ENCODE data around the gene ACSF3. TPM values are rescaled to one million over a fixed set of nuclear protein-coding genes. Genes with fewer than 3 reads are reported as not detected.

Gene ACSF3
- total RNA-seq, 1 donor from 2014 or later, result 14.5 TPM

GRCh38 chr16:89048090-89048725 lies 45.4 kb upstream of the ACSF3 start:
- no peaks in the 10 kb centered on the region for H3F3A ChIP-seq (ENCODE audit: low read depth)
- TF ChIP-seq CTCF (IDR thresholded peaks at IDR 0.05) (no peak), EZH2 (IDR thresholded peaks at IDR 0.05) (no peak), EZH2phosphoT487 (IDR thresholded peaks at IDR 0.05) (no peak)
- peaks cover 6% of the 10 kb centered on the region for H3K4me1 ChIP-seq
- no peaks in the 10 kb centered on the region for H3K36me3 ChIP-seq
- Mint-ChIP-seq H3K27me3 (ENCODE audit: insufficient read depth, low read depth) (peaks cover 12% of the 10 kb centered on the region), H3K4me1 (peaks cover 11% of the 10 kb centered on the region), H3K36me3 (no peaks in the 10 kb centered on the region), H3K4me3 (no peak overlapping the region), H3K9me3 (peaks cover 3% of the 10 kb centered on the region), H3K27ac (no peak overlapping the region)
- H3K9ac ChIP-seq, result no peak overlapping the region
- no peaks in the 10 kb centered on the region for H4K20me1 ChIP-seq (ENCODE audit: low read depth)
- no peak overlapping the region for H3K4me3 ChIP-seq
- H3K27ac ChIP-seq, result no peak overlapping the region
- peak overlapping the region; percentile 31 for H3K4me2 ChIP-seq
- H3K9me3 ChIP-seq (ENCODE audit: low read depth), result no peaks in the 10 kb centered on the region
- H3K27me3 ChIP-seq, result no peaks in the 10 kb centered on the region
- peak; percentile 43 for DNase-seq (ENCODE audit: low spot score)
- no peak overlapping the region for H2AFZ ChIP-seq (replicated peaks)
- H3K79me2 ChIP-seq (ENCODE audit: low read depth), result no peaks in the 10 kb centered on the region

- Histone ChIP-seq H2AFZ (replicated peaks) (no peak overlapping the region), H3K4me1 (peaks cover 6% of the 10 kb centered on the region), H3K4me2 (no peak overlapping the region), H4K20me1 (ENCODE audit: low read depth) (no peaks in the 10 kb centered on the region), H3K36me3 (no peaks in the 10 kb centered on the region), H3K27me3 (no peaks in the 10 kb centered on the region), H3K4me3 (no peak overlapping the region), H3K27ac (no peak overlapping the region), H3K79me2 (ENCODE audit: low read depth) (no peaks in the 10 kb centered on the region), H3F3A (ENCODE audit: low read depth) (no peaks in the 10 kb centered on the region), H3K9ac (no peak overlapping the region), H3K9me3 (ENCODE audit: low read depth) (no peaks in the 10 kb centered on the region)
- TF ChIP-seq EZH2 (IDR thresholded peaks at IDR 0.05) (no peak), EZH2phosphoT487 (IDR thresholded peaks at IDR 0.05) (no peak)
- Mint-ChIP-seq H3K9me3 (peaks cover 3% of the 10 kb centered on the region), H3K4me1 (peaks cover 11% of the 10 kb centered on the region), H3K27ac (peak overlapping the region; percentile 18), H3K27me3 (ENCODE audit: insufficient read depth, low read depth) (peaks cover 12% of the 10 kb centered on the region), H3K36me3 (no peaks in the 10 kb centered on the region), H3K4me3 (no peak overlapping the region)
- no peak for DNase-seq (ENCODE audit: low spot score)
Measured at GRCh38 chr16:89048871-89049422, 44.7 kb upstream of the ACSF3 start.

- Histone ChIP-seq H3K4me3 (no peak overlapping the region), H3K36me3 (no peaks in the 10 kb centered on the region), H3K27ac (no peak overlapping the region), H3K79me2 (ENCODE audit: low read depth) (no peaks in the 10 kb centered on the region), H3F3A (ENCODE audit: low read depth) (no peaks in the 10 kb centered on the region), H3K4me2 (no peak overlapping the region), H3K9me3 (ENCODE audit: low read depth) (no peaks in the 10 kb centered on the region), H3K4me1 (peaks cover 6% of the 10 kb centered on the region), H3K9ac (no peak overlapping the region), H2AFZ (replicated peaks) (no peak overlapping the region), H3K27me3 (no peaks in the 10 kb centered on the region), H4K20me1 (ENCODE audit: low read depth) (no peaks in the 10 kb centered on the region)
- no peak for DNase-seq (ENCODE audit: low spot score)
- Mint-ChIP-seq H3K27ac (peak overlapping the region; percentile 72), H3K27me3 (ENCODE audit: insufficient read depth, low read depth) (peaks cover 10% of the 10 kb centered on the region), H3K4me1 (peaks cover 11% of the 10 kb centered on the region), H3K4me3 (peak overlapping the region; percentile 43), H3K9me3 (peaks cover 3% of the 10 kb centered on the region), H3K36me3 (no peaks in the 10 kb centered on the region)
- TF ChIP-seq CTCF (IDR thresholded peaks at IDR 0.05), result no peak
- TF ChIP-seq EZH2phosphoT487 (IDR thresholded peaks at IDR 0.05), result no peak
- no peak for TF ChIP-seq EZH2 (IDR thresholded peaks at IDR 0.05)
Measured at GRCh38 chr16:89049484-89050118, 44.1 kb upstream of the ACSF3 start.

Data from neural progenitor cell (in vitro differentiated cells).